H1 (cell line): ENCODE measurements around the gene SORCS3.

Experiments
- EP300 ChIP-seq, 2 experiments: IDR thresholded peaks; 1 replicate in 1 of 2; 2 replicates in 1 of 2; pipeline ENCODE4 v1.6.1; 2011 to 2012; ENCODE audit warnings: low read depth in 2 of 2, low read length in 2 of 2, mild to moderate bottlenecking in 2 of 2, borderline replicate concordance in 1 of 2, inconsistent platforms in 1 of 2, moderate library complexity in 1 of 2
- EZH2 ChIP-seq: fragments of 200-600 bp; sonication (generic); IDR thresholded peaks from 2 replicates; pipeline ENCODE4 v1.7.1; 2012; ENCODE audit warnings: low read depth, mild to moderate bottlenecking, moderate library complexity, low read length, inconsistent platforms; ENCODE audit not compliant: severe bottlenecking
- POLR2A ChIP-seq, 2 experiments: IDR thresholded peaks; 1 replicate in 1 of 2; 2 replicates in 1 of 2; pipeline ENCODE4 v1.6.1; 2011; ENCODE audit warnings: low read depth in 2 of 2, low read length in 2 of 2, mild to moderate bottlenecking in 2 of 2; ENCODE audit errors: control extremely low read depth in 1 of 2
- RAD21 ChIP-seq, 2 experiments: IDR thresholded peaks in 1 of 2; conservative IDR thresholded peaks in 1 of 2; 2 replicates each; pipeline ENCODE4 v1.6.1; 2011; ENCODE audit warnings: low read depth in 2 of 2, low read length in 2 of 2, improper control_type of control experiment in 1 of 2, inconsistent platforms in 1 of 2, mild to moderate bottlenecking in 1 of 2, moderate library complexity in 1 of 2
- TAF1 ChIP-seq: IDR thresholded peaks from 2 replicates; pipeline ENCODE4 v1.6.1; 2011; ENCODE audit warnings: mild to moderate bottlenecking, low read depth, low read length
- TF ChIP-seq, protein P1 (sequence below), 3 experiments: IDR thresholded peaks; 1 replicate in 2 of 3; 2 replicates in 1 of 3; pipeline versions ENCODE4 v1.5.1 to v1.6.1; 2011; ENCODE audit warnings: low read length in 3 of 3, mild to moderate bottlenecking in 3 of 3, inconsistent platforms in 2 of 3, low read depth in 1 of 3, moderate library complexity in 1 of 3; ENCODE audit not compliant: insufficient read depth in 1 of 3; ENCODE audit errors: control extremely low read depth in 1 of 3

DNA sequence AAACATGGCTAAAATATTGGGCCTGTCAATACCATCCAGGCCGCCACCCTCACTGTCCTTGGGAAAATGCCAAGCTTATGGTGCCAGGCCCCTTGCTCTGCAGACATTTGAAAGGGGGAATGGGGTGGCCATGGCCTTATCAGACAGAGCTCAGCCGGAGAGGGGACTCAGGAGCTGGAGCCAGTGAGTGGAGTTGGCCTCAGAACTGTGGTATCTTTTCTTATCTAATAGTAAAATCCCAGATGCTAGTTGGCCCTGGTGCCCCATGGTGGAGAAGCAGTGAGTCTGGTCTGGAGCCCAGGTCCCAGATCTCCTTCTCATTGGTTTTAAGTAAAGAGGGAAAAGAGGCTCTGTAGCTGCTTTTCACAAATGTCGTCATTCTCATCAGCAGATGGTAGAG, 49.6 kb upstream of the SORCS3 start:
- no peak for TF ChIP-seq POLR2A (IDR thresholded peaks at IDR 0.05; ENCODE audit: control extremely low read depth in 1 of 2, low read depth in 2 of 2, low read length in 2 of 2)
- TF ChIP-seq, protein P1, sequence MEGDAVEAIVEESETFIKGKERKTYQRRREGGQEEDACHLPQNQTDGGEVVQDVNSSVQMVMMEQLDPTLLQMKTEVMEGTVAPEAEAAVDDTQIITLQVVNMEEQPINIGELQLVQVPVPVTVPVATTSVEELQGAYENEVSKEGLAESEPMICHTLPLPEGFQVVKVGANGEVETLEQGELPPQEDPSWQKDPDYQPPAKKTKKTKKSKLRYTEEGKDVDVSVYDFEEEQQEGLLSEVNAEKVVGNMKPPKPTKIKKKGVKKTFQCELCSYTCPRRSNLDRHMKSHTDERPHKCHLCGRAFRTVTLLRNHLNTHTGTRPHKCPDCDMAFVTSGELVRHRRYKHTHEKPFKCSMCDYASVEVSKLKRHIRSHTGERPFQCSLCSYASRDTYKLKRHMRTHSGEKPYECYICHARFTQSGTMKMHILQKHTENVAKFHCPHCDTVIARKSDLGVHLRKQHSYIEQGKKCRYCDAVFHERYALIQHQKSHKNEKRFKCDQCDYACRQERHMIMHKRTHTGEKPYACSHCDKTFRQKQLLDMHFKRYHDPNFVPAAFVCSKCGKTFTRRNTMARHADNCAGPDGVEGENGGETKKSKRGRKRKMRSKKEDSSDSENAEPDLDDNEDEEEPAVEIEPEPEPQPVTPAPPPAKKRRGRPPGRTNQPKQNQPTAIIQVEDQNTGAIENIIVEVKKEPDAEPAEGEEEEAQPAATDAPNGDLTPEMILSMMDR (IDR thresholded peaks at IDR 0.05; ENCODE audit: control extremely low read depth in 1 of 3, insufficient read depth in 1 of 3, low read depth in 1 of 3, low read length in 3 of 3), result no peak
- no peak for TF ChIP-seq RAD21 (IDR thresholded peaks at IDR 0.05 in 1 of 2, conservative IDR thresholded peaks at IDR 0.05 in 1 of 2; ENCODE audit: low read depth in 2 of 2, low read length in 2 of 2)
- TF ChIP-seq TAF1, result no peak
- no peak for TF ChIP-seq EP300 (IDR thresholded peaks at IDR 0.05; ENCODE audit: borderline replicate concordance in 1 of 2, low read depth in 2 of 2, low read length in 2 of 2)
- TF ChIP-seq EZH2, result no peak
